Liver (tissue), 9 donors: Measurements from ENCODE around the gene TRIM32. TPM values are rescaled to one million over a fixed set of nuclear protein-coding genes. Genes with fewer than 3 reads are reported as not detected.

Experiments used
- DNase-seq: peaks from one replicate; pipeline ENCODE4 v3.0.0-alpha.2; 2017; ENCODE audit warnings: low spot score
- H3K27ac ChIP-seq, 2 donors: one replicate each; pipeline ENCODE4 v1.7.0; 2013; ENCODE audit warnings: inconsistent platforms in 2 of 2, low read length in 2 of 2, control low read depth in 1 of 2, low read depth in 1 of 2, mild to moderate bottlenecking in 1 of 2
- H3K27me3 ChIP-seq, 4 donors: one replicate each; pipeline versions ENCODE4 v1.6.1 to v1.7.0; 2013; ENCODE audit warnings: low read length in 3 of 4, inconsistent platforms in 1 of 4, mild to moderate bottlenecking in 1 of 4, moderate library complexity in 1 of 4; ENCODE audit not compliant: control insufficient read depth in 4 of 4, insufficient read depth in 4 of 4
- H3K36me3 ChIP-seq, 4 donors: one replicate each; pipeline versions ENCODE4 v1.6.1 to v1.7.0; 2013; ENCODE audit warnings: low read length in 3 of 4, mild to moderate bottlenecking in 3 of 4, low read depth in 1 of 4, moderate library complexity in 1 of 4; ENCODE audit not compliant: control insufficient read depth in 4 of 4, insufficient read depth in 3 of 4
- H3K4me1 ChIP-seq, 4 donors: one replicate each; pipeline versions ENCODE4 v1.6.1 to v1.7.0; 2013; ENCODE audit warnings: low read length in 3 of 4, mild to moderate bottlenecking in 3 of 4, moderate library complexity in 1 of 4; ENCODE audit not compliant: control insufficient read depth in 4 of 4, insufficient read depth in 4 of 4
- H3K4me3 ChIP-seq, 3 donors: one replicate each; pipeline versions ENCODE4 v1.6.1 to v1.7.0; 2013; ENCODE audit warnings: low read length in 3 of 3, control low read depth in 1 of 3, low read depth in 1 of 3, mild to moderate bottlenecking in 1 of 3
- H3K9ac ChIP-seq, 2 donors: one replicate each; pipeline ENCODE4 v1.7.0; 2013; ENCODE audit warnings: low read length in 2 of 2, mild to moderate bottlenecking in 2 of 2, moderate library complexity in 2 of 2, control low read depth in 1 of 2, low read depth in 1 of 2
- H3K9me3 ChIP-seq, 4 donors: one replicate each; pipeline versions ENCODE4 v1.6.1 to v1.7.0; 2013; ENCODE audit warnings: low read length in 3 of 4; ENCODE audit not compliant: control insufficient read depth in 4 of 4
- EGR1 ChIP-seq, 2 donors: IDR thresholded peaks; 2 replicates each; pipeline ENCODE4 v1.6.1; 2016 to 2018; ENCODE audit warnings: antibody characterized with exemption in 2 of 2, low read depth in 2 of 2
- FOXA1 ChIP-seq: IDR thresholded peaks from 2 replicates; pipeline ENCODE4 v1.6.1; 2016; ENCODE audit warnings: antibody characterized with exemption
- FOXA2 ChIP-seq: IDR thresholded peaks from 2 replicates; pipeline ENCODE4 v1.6.1; 2016; ENCODE audit warnings: antibody characterized with exemption
- GABPA ChIP-seq, 2 donors: IDR thresholded peaks in 1 of 2; conservative IDR thresholded peaks in 1 of 2; 2 replicates each; pipeline ENCODE4 v1.6.1; 2016; ENCODE audit warnings: antibody characterized with exemption in 2 of 2, mild to moderate bottlenecking in 1 of 2, moderate library complexity in 1 of 2
- HNF4A ChIP-seq, 2 donors: conservative IDR thresholded peaks; 2 replicates each; pipeline ENCODE4 v1.6.1; 2016; ENCODE audit warnings: antibody characterized with exemption in 2 of 2, mild to moderate bottlenecking in 2 of 2
- HNF4G ChIP-seq: IDR thresholded peaks from 2 replicates; pipeline ENCODE4 v1.6.1; 2016; ENCODE audit warnings: antibody characterized with exemption
- JUND ChIP-seq, 2 donors: IDR thresholded peaks; 2 replicates each; pipeline ENCODE4 v1.6.1; 2016; ENCODE audit warnings: antibody characterized with exemption in 2 of 2
- RAD21 ChIP-seq, 2 donors: IDR thresholded peaks; 2 replicates each; pipeline ENCODE4 v1.6.1; 2016; ENCODE audit warnings: antibody characterized with exemption in 2 of 2, mild to moderate bottlenecking in 2 of 2
- RXRA ChIP-seq, 2 donors: IDR thresholded peaks; 2 replicates each; pipeline ENCODE4 v1.6.1; 2017 to 2018; ENCODE audit warnings: antibody characterized with exemption in 2 of 2, mild to moderate bottlenecking in 1 of 2
- SP1 ChIP-seq: IDR thresholded peaks from 2 replicates; pipeline ENCODE4 v1.6.1; 2018; ENCODE audit warnings: antibody characterized with exemption, mild to moderate bottlenecking
- TAF1 ChIP-seq: conservative IDR thresholded peaks from 2 replicates; pipeline ENCODE4 v1.6.1; 2016; ENCODE audit warnings: antibody characterized with exemption, mild to moderate bottlenecking
- YY1 ChIP-seq: IDR thresholded peaks from 2 replicates; pipeline ENCODE4 v1.6.1; 2016; ENCODE audit warnings: antibody characterized with exemption, mild to moderate bottlenecking
- WGBS: extraction: QIAGEN DNeasy Blood & Tissue Kit; methylation state at CpG from one replicate; pipeline ENCODE4 v1.1.7; 2013; 5-methylcytosine and 5-hydroxymethylcytosine counted together
- polyA plus RNA-seq, 2 donors: library from polyadenylated mRNA; stranded (reverse) in 1 of 2; unstranded in 1 of 2; fragments of 200-250 nt in 1 of 2; fragments of >200 nt in 1 of 2; fragmentation: Nextera tagmentation in 1 of 2; extraction: Ambion mirVana in 1 of 2; gene quantifications; one replicate each; pipeline versions ENCODE4 v1.2.1 to v1.2.3, GENCODE V29; 2013 to 2015
- total RNA-seq, 2 donors: library from RNA; depleted of rRNA; stranded (reverse); fragments of >200 nt; gene quantifications; one replicate each; pipeline ENCODE4 v1.2.3, GENCODE V29; 2014
- TF ChIP-seq, protein P1 (sequence below): fragments of 150-350 bp; IDR thresholded peaks from 2 replicates; pipeline ENCODE4 v1.5.1; 2017; ENCODE audit warnings: improper control_type of control experiment, low read depth, low read length; ENCODE audit not compliant: missing input control
- TF ChIP-seq, protein P2 (sequence below): IDR thresholded peaks from 2 replicates; pipeline ENCODE4 v1.6.1; 2016; ENCODE audit warnings: antibody characterized with exemption
- TF ChIP-seq, protein P3 (sequence below): IDR thresholded peaks from 2 replicates; pipeline ENCODE4 v1.6.1; 2016; ENCODE audit warnings: antibody characterized with exemption
- TF ChIP-seq, protein P4 (sequence below): IDR thresholded peaks from 2 replicates; pipeline ENCODE4 v1.6.1; 2016; ENCODE audit warnings: antibody characterized with exemption
- donor health status: healthy.
- donor health status: healthy.
- donor health status: healthy.
- donor health status: healthy.
- donor health status: healthy.

TRIM32 gene
- total and polyA plus RNA-seq, 4 donors = 3.0 to 5.9 (median 3.5) TPM

DNA sequence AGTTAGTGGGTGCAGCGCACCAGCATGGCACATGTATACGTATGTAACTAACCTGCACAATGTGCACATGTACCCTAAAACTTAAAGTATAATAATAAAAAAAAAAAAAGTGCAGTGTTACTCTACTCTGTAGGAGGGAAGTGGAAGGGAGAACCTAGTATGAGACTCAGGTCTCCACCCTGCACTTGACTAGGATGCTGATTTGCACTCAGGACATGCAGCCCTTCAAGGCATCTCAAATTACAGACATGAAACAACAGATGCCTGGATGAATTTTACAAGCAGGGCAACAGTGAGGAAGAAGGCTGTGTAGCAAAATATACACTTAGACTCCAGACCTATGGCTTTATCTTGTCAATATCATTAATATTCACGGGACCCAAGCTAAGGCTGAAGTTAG is 16.5 kb downstream of the TRIM32 start:
- Histone ChIP-seq H3K9me3 (no peaks in the 10 kb centered on the region), H3K4me1 (peaks cover 0 to 2% (median 0%) of the 10 kb centered on the region in 4 donors), H3K36me3 (peaks cover 0 to 13% (median 10%) of the 10 kb centered on the region in 4 donors), H3K4me3 (no peak overlapping the region), H3K27ac (no peak overlapping the region), H3K27me3 (no peaks in the 10 kb centered on the region), H3K9ac (no peak overlapping the region)
- TF ChIP-seq GABPA (IDR thresholded peaks at IDR 0.05 in 1 of 2, conservative IDR thresholded peaks at IDR 0.05 in 1 of 2) (no peak), HNF4G (no peak), YY1 (no peak), RAD21 (IDR thresholded peaks at IDR 0.05) (no peak), FOXA1 (no peak), FOXA2 (no peak), JUND (IDR thresholded peaks at IDR 0.05) (no peak), EGR1 (IDR thresholded peaks at IDR 0.05; ENCODE audit: low read depth in 2 of 2) (no peak), RXRA (IDR thresholded peaks at IDR 0.05) (no peak)
- TF ChIP-seq, protein P1, sequence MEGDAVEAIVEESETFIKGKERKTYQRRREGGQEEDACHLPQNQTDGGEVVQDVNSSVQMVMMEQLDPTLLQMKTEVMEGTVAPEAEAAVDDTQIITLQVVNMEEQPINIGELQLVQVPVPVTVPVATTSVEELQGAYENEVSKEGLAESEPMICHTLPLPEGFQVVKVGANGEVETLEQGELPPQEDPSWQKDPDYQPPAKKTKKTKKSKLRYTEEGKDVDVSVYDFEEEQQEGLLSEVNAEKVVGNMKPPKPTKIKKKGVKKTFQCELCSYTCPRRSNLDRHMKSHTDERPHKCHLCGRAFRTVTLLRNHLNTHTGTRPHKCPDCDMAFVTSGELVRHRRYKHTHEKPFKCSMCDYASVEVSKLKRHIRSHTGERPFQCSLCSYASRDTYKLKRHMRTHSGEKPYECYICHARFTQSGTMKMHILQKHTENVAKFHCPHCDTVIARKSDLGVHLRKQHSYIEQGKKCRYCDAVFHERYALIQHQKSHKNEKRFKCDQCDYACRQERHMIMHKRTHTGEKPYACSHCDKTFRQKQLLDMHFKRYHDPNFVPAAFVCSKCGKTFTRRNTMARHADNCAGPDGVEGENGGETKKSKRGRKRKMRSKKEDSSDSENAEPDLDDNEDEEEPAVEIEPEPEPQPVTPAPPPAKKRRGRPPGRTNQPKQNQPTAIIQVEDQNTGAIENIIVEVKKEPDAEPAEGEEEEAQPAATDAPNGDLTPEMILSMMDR = no peak
- TF ChIP-seq, protein P2, sequence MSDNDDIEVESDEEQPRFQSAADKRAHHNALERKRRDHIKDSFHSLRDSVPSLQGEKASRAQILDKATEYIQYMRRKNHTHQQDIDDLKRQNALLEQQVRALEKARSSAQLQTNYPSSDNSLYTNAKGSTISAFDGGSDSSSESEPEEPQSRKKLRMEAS = no peak
- TF ChIP-seq, protein P3, sequence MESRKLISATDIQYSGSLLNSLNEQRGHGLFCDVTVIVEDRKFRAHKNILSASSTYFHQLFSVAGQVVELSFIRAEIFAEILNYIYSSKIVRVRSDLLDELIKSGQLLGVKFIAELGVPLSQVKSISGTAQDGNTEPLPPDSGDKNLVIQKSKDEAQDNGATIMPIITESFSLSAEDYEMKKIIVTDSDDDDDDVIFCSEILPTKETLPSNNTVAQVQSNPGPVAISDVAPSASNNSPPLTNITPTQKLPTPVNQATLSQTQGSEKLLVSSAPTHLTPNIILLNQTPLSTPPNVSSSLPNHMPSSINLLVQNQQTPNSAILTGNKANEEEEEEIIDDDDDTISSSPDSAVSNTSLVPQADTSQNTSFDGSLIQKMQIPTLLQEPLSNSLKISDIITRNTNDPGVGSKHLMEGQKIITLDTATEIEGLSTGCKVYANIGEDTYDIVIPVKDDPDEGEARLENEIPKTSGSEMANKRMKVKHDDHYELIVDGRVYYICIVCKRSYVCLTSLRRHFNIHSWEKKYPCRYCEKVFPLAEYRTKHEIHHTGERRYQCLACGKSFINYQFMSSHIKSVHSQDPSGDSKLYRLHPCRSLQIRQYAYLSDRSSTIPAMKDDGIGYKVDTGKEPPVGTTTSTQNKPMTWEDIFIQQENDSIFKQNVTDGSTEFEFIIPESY = no peak
- DNase-seq = no peak
- WGBS = 88% methylated on average over 3 of the region's 3 CpGs

DNA sequence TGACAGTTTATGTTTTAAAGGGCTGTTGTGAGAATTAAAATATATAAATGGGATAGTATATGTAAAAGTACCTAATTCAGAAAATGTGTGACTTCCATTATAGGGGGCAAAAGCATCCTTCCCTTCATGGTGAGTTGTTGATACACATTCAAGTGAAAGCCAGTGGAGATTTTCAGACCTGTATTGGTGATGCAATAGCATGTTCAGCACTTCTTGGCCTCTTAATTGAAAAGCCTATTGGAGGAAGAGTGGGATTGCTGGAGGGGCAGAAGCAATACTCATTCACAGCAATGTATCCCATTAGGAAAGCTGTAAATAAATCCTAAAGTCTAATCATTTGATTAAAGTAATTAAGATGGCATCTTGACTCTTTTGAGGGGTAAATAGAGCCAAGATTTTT is 17.4 kb downstream of the TRIM32 start:
- no peaks in the 10 kb centered on the region for H3K9me3 ChIP-seq
- H3K27ac ChIP-seq = no peak overlapping the region
- no peak for DNase-seq
- no peak overlapping the region for H3K4me3 ChIP-seq
- TF ChIP-seq JUND (IDR thresholded peaks at IDR 0.05) (no peak), TAF1 (no peak)
- peaks cover 0 to 2% (median 0%) of the 10 kb centered on the region in 4 donors for H3K4me1 ChIP-seq
- H3K27me3 ChIP-seq = no peaks in the 10 kb centered on the region
- H3K9ac ChIP-seq = no peak overlapping the region
- H3K36me3 ChIP-seq = peaks cover 0 to 5% (median 2%) of the 10 kb centered on the region in 4 donors

DNA sequence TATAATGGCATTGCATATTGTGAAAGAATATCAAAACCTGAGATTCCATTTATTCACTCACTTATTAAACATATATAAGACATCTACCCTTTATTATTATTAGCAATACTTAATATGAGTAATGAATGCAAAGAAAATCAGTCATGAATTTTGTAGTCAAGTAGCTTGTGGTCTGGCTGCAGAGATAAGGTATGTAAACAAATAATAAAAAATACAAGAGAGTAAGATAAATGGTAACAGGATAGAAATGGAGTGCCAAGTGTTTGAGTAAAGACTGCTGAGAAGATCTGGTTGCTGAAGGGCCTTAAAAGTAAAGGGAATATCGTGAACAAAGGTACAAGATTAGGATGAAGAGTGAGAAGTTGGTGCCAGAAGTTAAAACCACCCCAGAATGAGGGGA is 18.4 kb downstream of the TRIM32 start:
- 73% methylated on average over 1 of the region's 1 CpG for WGBS
- no peaks in the 10 kb centered on the region for H3K9me3 ChIP-seq
- no peak overlapping the region for H3K9ac ChIP-seq
- H3K27me3 ChIP-seq = no peaks in the 10 kb centered on the region
- H3K27ac ChIP-seq = no peak overlapping the region
- H3K4me3 ChIP-seq = no peak overlapping the region
- peaks cover 0 to 2% (median 0%) of the 10 kb centered on the region in 4 donors for H3K4me1 ChIP-seq
- no peaks in the 10 kb centered on the region for H3K36me3 ChIP-seq
- no peak for DNase-seq
- TF ChIP-seq SP1 = no peak
- no peak for TF ChIP-seq FOXA2
- TF ChIP-seq RAD21 (IDR thresholded peaks at IDR 0.05) = no peak
- no peak for TF ChIP-seq HNF4G
- TF ChIP-seq TAF1 = no peak
- TF ChIP-seq GABPA (IDR thresholded peaks at IDR 0.05 in 1 of 2, conservative IDR thresholded peaks at IDR 0.05 in 1 of 2) = no peak
- TF ChIP-seq, protein P3 = no peak
- no peak for TF ChIP-seq HNF4A (conservative IDR thresholded peaks at IDR 0.05)
- no peak for TF ChIP-seq FOXA1
- TF ChIP-seq YY1 = no peak
- TF ChIP-seq, protein P4, sequence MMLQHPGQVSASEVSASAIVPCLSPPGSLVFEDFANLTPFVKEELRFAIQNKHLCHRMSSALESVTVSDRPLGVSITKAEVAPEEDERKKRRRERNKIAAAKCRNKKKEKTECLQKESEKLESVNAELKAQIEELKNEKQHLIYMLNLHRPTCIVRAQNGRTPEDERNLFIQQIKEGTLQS = no peak
- TF ChIP-seq JUND (IDR thresholded peaks at IDR 0.05) = no peak
- TF ChIP-seq, protein P1 = no peak
